ENCODE measurements around the gene CHRNA5.
"Not testable (repeated sequence)": the region's sequence is repeated elsewhere in the genome, so short reads cannot be mapped to it uniquely, and the experiment has no call there.

CHRNA5 gene

GRCh38 chr15:78565097-78565950, at the start of gene CHRNA5:
CHRNA5 (plus strand) TSS chr15:78565520; CDS start chr15:78565720, 200 bp downstream.
- Mint-ChIP-seq H3K36me3 (no peaks in the 10 kb centered on the region), H3K4me1 (peaks cover 23% of the 10 kb centered on the region), H3K27ac (peak within 1 kb of the TSS; percentile 83), H3K4me3 (peak within 1 kb of the TSS; percentile 77), H3K9me3 (no peaks in the 10 kb centered on the region)
- DNase-seq (ENCODE audit: low spot score in 2 of 2) (peak; percentile 67 to 70), ATAC-seq (peak; percentile 91)

GRCh38 chr15:78520035-78520434, 45.3 kb upstream of the CHRNA5 start:
- not testable (repeated sequence) for H3K27ac Mint-ChIP-seq; H3K4me1 Mint-ChIP-seq; DNase-seq (ENCODE audit: low spot score in 2 of 2); ATAC-seq; H3K36me3 Mint-ChIP-seq; H3K4me3 Mint-ChIP-seq; H3K9me3 Mint-ChIP-seq

GRCh38 chr15:78524230-78524629, 41.1 kb upstream of the CHRNA5 start:
- H3K9me3 Mint-ChIP-seq: no peaks in the 10 kb centered on the region
- ATAC-seq: no peak

GRCh38 chr15:78527325-78527724, 38.0 kb upstream of the CHRNA5 start:
- H3K4me1 Mint-ChIP-seq: no peaks in the 10 kb centered on the region
- no peak overlapping the region for H3K4me3 Mint-ChIP-seq
- no peaks in the 10 kb centered on the region for H3K36me3 Mint-ChIP-seq
- ATAC-seq (no peak), DNase-seq (ENCODE audit: low spot score in 2 of 2) (no peak)
- H3K27ac Mint-ChIP-seq: no peak overlapping the region
- H3K9me3 Mint-ChIP-seq: no peaks in the 10 kb centered on the region

More at GRCh38 chr15:78524230-78524629, 41.1 kb upstream of the CHRNA5 start:
- Mint-ChIP-seq H3K4me3 (no peak overlapping the region), H3K36me3 (no peaks in the 10 kb centered on the region), H3K27ac (no peak overlapping the region), H3K4me1 (no peaks in the 10 kb centered on the region)
- no peak for DNase-seq (ENCODE audit: low spot score in 2 of 2)

- no peak for DNase-seq (ENCODE audit: low spot score in 2 of 2)
- H3K36me3 Mint-ChIP-seq: no peaks in the 10 kb centered on the region
- H3K4me3 Mint-ChIP-seq: no peak overlapping the region
- H3K9me3 Mint-ChIP-seq: no peaks in the 10 kb centered on the region
- H3K4me1 Mint-ChIP-seq: no peaks in the 10 kb centered on the region
- no peak overlapping the region for H3K27ac Mint-ChIP-seq
- ATAC-seq: no peak
Observed at GRCh38 chr15:78533331-78533730, 32.0 kb upstream of the CHRNA5 start.

- H3K36me3 Mint-ChIP-seq: peaks cover 17% of the 10 kb centered on the region
- no peak overlapping the region for H3K27ac Mint-ChIP-seq
- no peak overlapping the region for H3K4me3 Mint-ChIP-seq
- DNase-seq (ENCODE audit: low spot score in 2 of 2): no peak
- no peaks in the 10 kb centered on the region for H3K9me3 Mint-ChIP-seq
- H3K4me1 Mint-ChIP-seq: no peaks in the 10 kb centered on the region
- ATAC-seq: no peak
Observed at GRCh38 chr15:78536134-78536533, 29.2 kb upstream of the CHRNA5 start.

GRCh38 chr15:78537266-78537905, 27.9 kb upstream of the CHRNA5 start:
- Mint-ChIP-seq H3K36me3 (peaks cover 28% of the 10 kb centered on the region), H3K4me3 (no peak overlapping the region), H3K27ac (no peak overlapping the region), H3K9me3 (no peaks in the 10 kb centered on the region), H3K4me1 (peaks cover 11% of the 10 kb centered on the region)
- DNase-seq (ENCODE audit: low spot score in 2 of 2) (no peak), ATAC-seq (no peak)

GRCh38 chr15:78538358-78538757, 27.0 kb upstream of the CHRNA5 start:
- no peak overlapping the region for H3K4me3 Mint-ChIP-seq
- DNase-seq (ENCODE audit: low spot score in 2 of 2) (no peak), ATAC-seq (no peak)
- H3K36me3 Mint-ChIP-seq: peaks cover 38% of the 10 kb centered on the region
- H3K9me3 Mint-ChIP-seq: no peaks in the 10 kb centered on the region
- H3K4me1 Mint-ChIP-seq: peaks cover 20% of the 10 kb centered on the region
- no peak overlapping the region for H3K27ac Mint-ChIP-seq

- Mint-ChIP-seq H3K27ac (peak overlapping the region; percentile 99), H3K36me3 (peaks cover 50% of the 10 kb centered on the region), H3K4me3 (peak overlapping the region; percentile 73), H3K4me1 (peaks cover 20% of the 10 kb centered on the region)
- not testable (repeated sequence) for H3K9me3 Mint-ChIP-seq; DNase-seq (ENCODE audit: low spot score in 2 of 2); ATAC-seq
Observed at GRCh38 chr15:78539464-78540140, 25.7 kb upstream of the CHRNA5 start.

- Mint-ChIP-seq H3K36me3 (peaks cover 57% of the 10 kb centered on the region), H3K4me3 (peak within 1 kb of the TSS; percentile 73), H3K4me1 (peaks cover 20% of the 10 kb centered on the region), H3K27ac (peak within 1 kb of the TSS; percentile 99), H3K9me3 (no peaks in the 10 kb centered on the region)
- peak; percentile 96 for ATAC-seq
- peak; percentile 95 to 98 for DNase-seq (ENCODE audit: low spot score in 2 of 2)
Observed at GRCh38 chr15:78540141-78540870, 25.0 kb upstream of the CHRNA5 start, which contains the start of gene PSMA4. PSMA4 (plus strand) TSS chr15:78540444; CDS start chr15:78541928, 1,484 bp downstream.

GRCh38 chr15:78540871-78541743, 24.2 kb upstream of the CHRNA5 start:
- Mint-ChIP-seq H3K4me3 (peak overlapping the region; percentile 73), H3K9me3 (no peaks in the 10 kb centered on the region), H3K27ac (peak overlapping the region; percentile 99), H3K36me3 (peaks cover 65% of the 10 kb centered on the region), H3K4me1 (peaks cover 20% of the 10 kb centered on the region)
- ATAC-seq (no peak), DNase-seq (ENCODE audit: low spot score in 2 of 2) (no peak)

- DNase-seq (ENCODE audit: low spot score in 2 of 2): no peak
- H3K9me3 Mint-ChIP-seq: no peaks in the 10 kb centered on the region
- peaks cover 71% of the 10 kb centered on the region for H3K36me3 Mint-ChIP-seq
- peak overlapping the region; percentile 73 for H3K4me3 Mint-ChIP-seq
- peak overlapping the region; percentile 99 for H3K27ac Mint-ChIP-seq
- ATAC-seq: no peak
- H3K4me1 Mint-ChIP-seq: peaks cover 20% of the 10 kb centered on the region
Observed at GRCh38 chr15:78541744-78542034, 23.6 kb upstream of the CHRNA5 start.

GRCh38 chr15:78542647-78543046, 22.7 kb upstream of the CHRNA5 start:
- peak overlapping the region; percentile 73 for H3K4me3 Mint-ChIP-seq
- peaks cover 80% of the 10 kb centered on the region for H3K36me3 Mint-ChIP-seq
- no peaks in the 10 kb centered on the region for H3K9me3 Mint-ChIP-seq
- DNase-seq (ENCODE audit: low spot score in 2 of 2): no peak
- H3K27ac Mint-ChIP-seq: peak overlapping the region; percentile 99
- no peak for ATAC-seq
- H3K4me1 Mint-ChIP-seq: peaks cover 20% of the 10 kb centered on the region

- no peak overlapping the region for H3K4me3 Mint-ChIP-seq
- ATAC-seq: no peak
- H3K36me3 Mint-ChIP-seq: peaks cover 64% of the 10 kb centered on the region
- no peak for DNase-seq (ENCODE audit: low spot score in 2 of 2)
- no peak overlapping the region for H3K27ac Mint-ChIP-seq
- no peaks in the 10 kb centered on the region for H3K9me3 Mint-ChIP-seq
- H3K4me1 Mint-ChIP-seq: no peaks in the 10 kb centered on the region
Observed at GRCh38 chr15:78550194-78550593, 15.1 kb upstream of the CHRNA5 start.
